Neuron (in vitro differentiated cells): Measurements from ENCODE around the gene PHETA2.
"Not testable (repeated sequence)": the region's sequence is repeated elsewhere in the genome, so short reads cannot be mapped to it uniquely, and the experiment has no call there.

Source experiments
- H2AFZ ChIP-seq: one replicate; pipeline ENCODE4 v1.6.1; 2013; ENCODE audit warnings: low read depth, mild to moderate bottlenecking, inconsistent platforms, low read length, moderate library complexity
- H3K27me3 ChIP-seq: one replicate; pipeline ENCODE4 v1.6.1; 2013; ENCODE audit warnings: low read length; ENCODE audit not compliant: insufficient read depth
- H3K36me3 ChIP-seq: one replicate; pipeline ENCODE4 v1.6.1; 2013; ENCODE audit warnings: low read length; ENCODE audit not compliant: insufficient read depth
- H3K4me1 ChIP-seq: one replicate; pipeline ENCODE4 v1.6.1; 2013; ENCODE audit warnings: low read length; ENCODE audit not compliant: insufficient read depth
- H3K4me3 ChIP-seq: 2 replicates; pipeline ENCODE4 v1.5.1; 2013; ENCODE audit warnings: mild to moderate bottlenecking, low read length, moderate library complexity
- H3K9me3 ChIP-seq: one replicate; pipeline ENCODE4 v1.6.1; 2013; ENCODE audit warnings: low read length

PHETA2 gene

DNA sequence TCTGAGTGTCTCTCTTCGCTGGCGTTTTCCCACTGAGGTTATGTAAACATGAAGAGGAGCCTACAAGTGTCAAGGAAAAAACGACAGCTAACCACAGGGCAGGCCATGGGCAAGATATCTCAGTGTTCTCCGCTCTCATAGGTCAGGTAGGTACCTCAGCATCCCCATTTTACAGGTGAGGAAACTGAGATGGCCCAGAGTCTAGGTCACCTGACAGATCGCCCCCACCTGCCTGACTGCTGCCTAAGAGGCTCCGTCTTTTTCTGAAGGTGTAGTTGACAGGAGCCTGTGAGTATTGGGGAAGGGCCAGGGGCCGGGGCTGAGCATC lies 17.4 kb downstream of the PHETA2 start:
- Histone ChIP-seq H3K36me3 (peaks cover 18% of the 10 kb centered on the region), H3K27me3 (no peaks in the 10 kb centered on the region), H3K4me3 (peak overlapping the region; percentile 55), H3K4me1 (peaks cover 5% of the 10 kb centered on the region), H2AFZ (peak overlapping the region; percentile 86), H3K9me3 (peaks cover 10% of the 10 kb centered on the region)

DNA sequence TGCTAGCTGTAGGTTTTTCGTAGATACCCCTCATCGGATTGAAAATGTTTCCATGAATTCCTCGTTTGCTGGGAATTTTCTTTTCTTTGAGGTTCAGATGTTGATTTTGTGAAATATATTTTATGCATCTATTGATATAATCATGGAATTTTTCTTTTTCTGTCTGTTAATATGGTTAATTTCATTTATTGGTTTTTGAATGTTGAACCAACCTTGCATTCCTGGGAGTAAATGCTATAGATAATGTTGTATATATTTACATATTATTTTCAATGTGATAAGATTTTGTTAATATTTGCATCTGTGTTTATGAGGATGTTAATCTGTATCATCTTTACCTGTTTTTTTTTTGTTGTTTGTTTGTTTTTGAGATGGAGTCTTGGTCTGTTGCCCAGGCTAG lies 27.2 kb downstream of the PHETA2 start:
- Histone ChIP-seq H3K9me3 (peaks cover 20% of the 10 kb centered on the region), H3K4me1 (no peaks in the 10 kb centered on the region), H3K27me3 (no peaks in the 10 kb centered on the region), H3K36me3 (no peaks in the 10 kb centered on the region), H3K4me3 (no peak overlapping the region), H2AFZ (no peak overlapping the region)

GRCh38 chr22:42104332-42104860 lies 30.3 kb downstream of the PHETA2 start:
- not testable (repeated sequence) for H3K27me3 ChIP-seq, H2AFZ ChIP-seq, H3K36me3 ChIP-seq, H3K4me3 ChIP-seq, H3K4me1 ChIP-seq
- peaks cover 16% of the 10 kb centered on the region for H3K9me3 ChIP-seq

- H2AFZ ChIP-seq, result no peak overlapping the region
- H3K9me3 ChIP-seq, result peaks cover 10% of the 10 kb centered on the region
- no peaks in the 10 kb centered on the region for H3K27me3 ChIP-seq
- H3K36me3 ChIP-seq, result no peaks in the 10 kb centered on the region
- no peaks in the 10 kb centered on the region for H3K4me1 ChIP-seq
- no peak overlapping the region for H3K4me3 ChIP-seq
Measured at GRCh38 chr22:42108848-42109247, 34.8 kb downstream of the PHETA2 start.

GRCh38 chr22:42111798-42112197 lies 37.8 kb downstream of the PHETA2 start:
- Histone ChIP-seq H3K27me3 (no peaks in the 10 kb centered on the region), H3K4me1 (no peaks in the 10 kb centered on the region), H3K4me3 (no peak overlapping the region), H2AFZ (no peak overlapping the region), H3K9me3 (peaks cover 13% of the 10 kb centered on the region), H3K36me3 (no peaks in the 10 kb centered on the region)

- not testable (repeated sequence) for H2AFZ ChIP-seq, H3K4me1 ChIP-seq, H3K4me3 ChIP-seq, H3K27me3 ChIP-seq, H3K36me3 ChIP-seq
- peaks cover 13% of the 10 kb centered on the region for H3K9me3 ChIP-seq
Measured at GRCh38 chr22:42112793-42113192, 38.7 kb downstream of the PHETA2 start.

- Histone ChIP-seq H3K4me1 (no peaks in the 10 kb centered on the region), H3K27me3 (no peaks in the 10 kb centered on the region), H2AFZ (no peak overlapping the region), H3K9me3 (peaks cover 10% of the 10 kb centered on the region), H3K4me3 (no peak overlapping the region), H3K36me3 (no peaks in the 10 kb centered on the region)
Measured at GRCh38 chr22:42114721-42115120, 40.7 kb downstream of the PHETA2 start.

DNA sequence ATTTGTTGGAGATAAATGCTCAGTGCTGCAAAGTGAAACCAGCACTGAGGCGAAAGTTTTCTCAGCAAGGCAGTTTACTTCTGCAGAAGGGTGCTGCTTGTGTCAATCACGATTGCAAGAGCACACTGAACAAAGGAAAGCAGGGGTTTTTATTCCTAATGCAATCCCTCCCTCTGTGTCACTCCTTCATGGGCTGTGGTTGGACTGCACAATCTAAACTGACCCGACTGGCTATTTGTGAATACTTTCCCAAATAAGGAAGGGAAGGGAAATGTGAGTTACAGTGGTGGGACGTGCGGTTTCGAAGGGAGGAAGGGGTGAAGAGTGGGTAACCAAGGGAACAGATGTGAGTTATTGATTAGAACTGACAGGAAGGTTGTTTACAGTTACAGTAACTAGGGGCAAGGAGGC lies 41.4 kb downstream of the PHETA2 start:
- not testable (repeated sequence) for H3K36me3 ChIP-seq, H2AFZ ChIP-seq, H3K27me3 ChIP-seq, H3K4me3 ChIP-seq, H3K4me1 ChIP-seq
- H3K9me3 ChIP-seq, result peaks cover 10% of the 10 kb centered on the region

- Histone ChIP-seq H3K4me1 (no peaks in the 10 kb centered on the region), H2AFZ (no peak overlapping the region), H3K4me3 (no peak overlapping the region), H3K27me3 (no peaks in the 10 kb centered on the region), H3K36me3 (no peaks in the 10 kb centered on the region), H3K9me3 (peaks cover 10% of the 10 kb centered on the region)
Measured at GRCh38 chr22:42116848-42117424, 42.9 kb downstream of the PHETA2 start.

- not testable (repeated sequence) for H2AFZ ChIP-seq, H3K9me3 ChIP-seq, H3K4me3 ChIP-seq, H3K4me1 ChIP-seq, H3K36me3 ChIP-seq, H3K27me3 ChIP-seq
Measured at GRCh38 chr22:42120231-42121021, 46.4 kb downstream of the PHETA2 start.

DNA sequence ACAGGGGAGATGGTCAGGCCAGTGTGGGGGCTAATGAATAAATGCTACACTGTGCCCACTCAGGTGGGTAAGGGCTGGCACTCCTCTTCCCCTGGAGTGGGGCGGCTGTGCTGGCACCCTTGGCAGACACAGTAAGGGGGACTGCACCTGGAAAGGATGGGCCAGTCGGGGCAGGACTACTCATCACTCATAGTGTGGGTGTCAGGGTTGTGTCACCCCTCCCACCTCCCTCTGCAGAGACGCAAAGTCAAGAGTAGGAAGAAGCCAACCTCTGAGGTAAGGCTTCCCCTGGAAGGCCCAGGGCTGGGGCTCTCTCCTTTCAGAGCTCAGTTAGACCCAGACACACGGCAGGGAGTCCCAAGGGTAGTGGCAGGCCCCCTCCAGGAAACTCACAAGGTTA lies 49.5 kb downstream of the PHETA2 start:
- not testable (repeated sequence) for H3K27me3 ChIP-seq, H3K9me3 ChIP-seq, H3K36me3 ChIP-seq, H3K4me3 ChIP-seq, H3K4me1 ChIP-seq, H2AFZ ChIP-seq

DNA sequence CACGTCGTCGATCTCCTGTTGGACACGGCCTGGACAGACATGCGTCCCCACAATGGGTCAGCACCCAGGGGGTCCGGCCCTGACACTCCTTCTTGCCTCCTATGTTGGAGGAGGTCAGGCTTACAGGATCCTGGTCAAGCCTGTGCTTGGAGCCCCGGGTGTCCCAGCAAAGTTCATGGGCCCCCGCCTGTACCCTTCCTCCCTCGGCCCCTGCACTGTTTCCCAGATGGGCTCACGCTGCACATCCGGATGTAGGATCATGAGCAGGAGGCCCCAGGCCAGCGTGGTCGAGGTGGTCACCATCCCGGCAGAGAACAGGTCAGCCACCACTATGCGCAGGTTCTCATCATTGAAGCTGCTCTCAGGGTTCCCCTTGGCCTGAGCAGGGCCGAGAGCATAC lies 53.6 kb downstream of the PHETA2 start:
- H3K27me3 ChIP-seq, result no peaks in the 10 kb centered on the region
- H2AFZ ChIP-seq, result no peak overlapping the region
- H3K4me1 ChIP-seq, result no peaks in the 10 kb centered on the region
- no peaks in the 10 kb centered on the region for H3K36me3 ChIP-seq
- H3K9me3 ChIP-seq, result no peaks in the 10 kb centered on the region
- H3K4me3 ChIP-seq, result no peak overlapping the region

DNA sequence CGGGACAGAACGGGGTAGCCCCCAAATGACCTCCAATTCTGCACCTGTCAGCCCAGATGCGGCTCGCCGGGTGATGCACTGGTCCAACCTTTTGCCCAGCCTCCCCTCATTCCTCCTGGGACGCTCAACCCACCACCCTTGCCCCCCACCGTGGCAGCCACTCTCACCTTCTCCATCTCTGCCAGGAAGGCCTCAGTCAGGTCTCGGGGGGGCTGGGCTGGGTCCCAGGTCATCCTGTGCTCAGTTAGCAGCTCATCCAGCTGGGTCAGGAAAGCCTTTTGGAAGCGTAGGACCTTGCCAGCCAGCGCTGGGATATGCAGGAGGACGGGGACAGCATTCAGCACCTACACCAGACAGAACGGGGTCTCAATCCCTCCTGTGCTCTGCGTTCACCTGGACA lies 54.0 kb downstream of the PHETA2 start:
- H3K4me3 ChIP-seq, H3K27me3 ChIP-seq, H3K4me1 ChIP-seq, H3K9me3 ChIP-seq, H2AFZ ChIP-seq, H3K36me3 ChIP-seq: not testable (repeated sequence)
